Measurements from ENCODE around the gene XBP1.

DNA sequence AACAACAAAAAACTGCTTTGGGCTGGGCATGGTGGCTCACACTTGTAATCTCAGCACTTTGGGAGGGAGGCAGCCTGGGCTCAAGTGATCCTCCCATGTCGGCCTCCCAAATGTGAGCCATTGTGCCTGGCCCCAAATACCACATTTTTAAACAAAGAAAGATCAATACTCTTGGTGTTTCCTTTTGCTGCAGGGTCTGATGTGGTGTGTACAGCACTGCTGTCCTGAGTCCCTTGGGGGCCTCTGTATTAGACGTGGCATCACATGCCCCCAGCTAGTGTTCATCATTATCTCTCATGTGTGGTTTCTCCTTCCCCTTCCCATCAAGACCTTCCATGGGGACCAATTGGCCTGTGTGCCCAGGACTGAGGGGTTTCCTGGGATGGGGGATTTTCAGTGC is 20.5 kb upstream of the XBP1 start:
- no peak for TF ChIP-seq POLR2A (IDR thresholded peaks at IDR 0.05)
- TF ChIP-seq, protein P1, sequence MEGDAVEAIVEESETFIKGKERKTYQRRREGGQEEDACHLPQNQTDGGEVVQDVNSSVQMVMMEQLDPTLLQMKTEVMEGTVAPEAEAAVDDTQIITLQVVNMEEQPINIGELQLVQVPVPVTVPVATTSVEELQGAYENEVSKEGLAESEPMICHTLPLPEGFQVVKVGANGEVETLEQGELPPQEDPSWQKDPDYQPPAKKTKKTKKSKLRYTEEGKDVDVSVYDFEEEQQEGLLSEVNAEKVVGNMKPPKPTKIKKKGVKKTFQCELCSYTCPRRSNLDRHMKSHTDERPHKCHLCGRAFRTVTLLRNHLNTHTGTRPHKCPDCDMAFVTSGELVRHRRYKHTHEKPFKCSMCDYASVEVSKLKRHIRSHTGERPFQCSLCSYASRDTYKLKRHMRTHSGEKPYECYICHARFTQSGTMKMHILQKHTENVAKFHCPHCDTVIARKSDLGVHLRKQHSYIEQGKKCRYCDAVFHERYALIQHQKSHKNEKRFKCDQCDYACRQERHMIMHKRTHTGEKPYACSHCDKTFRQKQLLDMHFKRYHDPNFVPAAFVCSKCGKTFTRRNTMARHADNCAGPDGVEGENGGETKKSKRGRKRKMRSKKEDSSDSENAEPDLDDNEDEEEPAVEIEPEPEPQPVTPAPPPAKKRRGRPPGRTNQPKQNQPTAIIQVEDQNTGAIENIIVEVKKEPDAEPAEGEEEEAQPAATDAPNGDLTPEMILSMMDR (IDR thresholded peaks at IDR 0.05): no peak
- TF ChIP-seq POLR2AphosphoS5 (IDR thresholded peaks at IDR 0.05; ENCODE audit: insufficient read depth in 1 of 2, low read depth in 1 of 2): no peak

All from vagina (tissue), 2 donors.